Measurements from ENCODE around the gene ASCC1.
A peak's percentile ranks its signal among the peaks of the same experiment; 100 is the strongest.

ASCC1 gene

GRCh38 chr10:72080042-72080975, 135.8 kb downstream of the ASCC1 start:
- peak; percentile 61 for DNase-seq

DNA sequence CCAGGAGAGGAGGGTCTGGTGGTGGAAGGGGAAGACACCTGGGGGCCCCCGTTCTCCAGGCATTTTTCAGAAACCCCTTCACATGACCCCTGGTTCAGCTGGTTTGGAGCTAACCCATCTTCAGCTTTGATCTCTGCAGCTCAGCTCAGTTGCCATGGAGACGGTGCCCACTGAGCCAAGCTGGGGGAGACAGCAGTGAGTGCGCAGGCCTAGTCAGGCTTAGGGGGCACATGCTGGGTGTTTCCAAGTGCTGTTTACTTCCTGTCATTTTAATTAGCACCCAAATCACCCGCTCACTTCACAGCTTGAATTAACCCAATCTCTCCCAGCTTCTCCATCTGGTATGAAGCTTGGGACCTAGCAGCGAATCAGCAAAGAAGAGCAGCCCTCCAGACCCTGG, 136.7 kb downstream of the ASCC1 start:
- DNase-seq, result peak; percentile 83

DNA sequence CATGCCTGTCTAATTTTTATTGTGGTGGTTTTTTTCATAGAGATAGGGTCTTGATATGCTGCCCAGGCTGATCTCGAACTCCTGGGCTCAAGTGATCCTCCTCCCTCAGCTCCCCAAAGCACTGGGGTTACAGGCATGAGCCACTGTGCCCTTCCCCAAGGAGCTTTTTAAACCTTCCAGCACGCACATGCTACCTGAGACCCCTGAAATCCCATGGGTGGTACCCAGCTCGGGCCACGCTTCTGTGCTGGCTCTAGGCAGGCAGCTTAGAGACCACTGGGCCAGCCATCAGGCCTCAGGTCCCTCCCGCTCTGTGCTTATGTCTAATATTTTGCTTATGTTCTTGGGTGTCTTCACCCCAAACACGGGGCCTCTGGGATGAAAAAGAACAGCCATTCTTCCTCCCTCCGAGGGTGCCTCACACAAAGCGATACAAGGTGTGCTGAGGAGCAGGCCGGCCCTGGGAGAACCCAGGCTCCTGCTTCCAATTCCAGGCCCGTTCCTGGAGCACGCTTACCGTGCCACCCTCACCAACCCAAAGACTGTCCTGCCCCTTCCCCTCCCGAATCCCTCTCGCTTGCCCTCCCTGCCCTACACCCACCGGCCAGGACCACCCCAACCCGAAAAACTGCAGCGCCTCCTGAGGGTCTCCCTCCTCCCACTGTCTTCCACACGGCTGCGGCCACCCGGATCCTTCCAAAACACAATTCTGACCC, 138.6 kb downstream of the ASCC1 start:
- DNase-seq, result peak; percentile 53

GRCh38 chr10:72076756-72077155, 139.3 kb downstream of the ASCC1 start:
- DNase-seq, result peak; percentile 61

- DNase-seq, result peak; percentile 72
These were observed 140.5 kb downstream of the ASCC1 start for GRCh38 chr10:72075376-72076115.

DNA sequence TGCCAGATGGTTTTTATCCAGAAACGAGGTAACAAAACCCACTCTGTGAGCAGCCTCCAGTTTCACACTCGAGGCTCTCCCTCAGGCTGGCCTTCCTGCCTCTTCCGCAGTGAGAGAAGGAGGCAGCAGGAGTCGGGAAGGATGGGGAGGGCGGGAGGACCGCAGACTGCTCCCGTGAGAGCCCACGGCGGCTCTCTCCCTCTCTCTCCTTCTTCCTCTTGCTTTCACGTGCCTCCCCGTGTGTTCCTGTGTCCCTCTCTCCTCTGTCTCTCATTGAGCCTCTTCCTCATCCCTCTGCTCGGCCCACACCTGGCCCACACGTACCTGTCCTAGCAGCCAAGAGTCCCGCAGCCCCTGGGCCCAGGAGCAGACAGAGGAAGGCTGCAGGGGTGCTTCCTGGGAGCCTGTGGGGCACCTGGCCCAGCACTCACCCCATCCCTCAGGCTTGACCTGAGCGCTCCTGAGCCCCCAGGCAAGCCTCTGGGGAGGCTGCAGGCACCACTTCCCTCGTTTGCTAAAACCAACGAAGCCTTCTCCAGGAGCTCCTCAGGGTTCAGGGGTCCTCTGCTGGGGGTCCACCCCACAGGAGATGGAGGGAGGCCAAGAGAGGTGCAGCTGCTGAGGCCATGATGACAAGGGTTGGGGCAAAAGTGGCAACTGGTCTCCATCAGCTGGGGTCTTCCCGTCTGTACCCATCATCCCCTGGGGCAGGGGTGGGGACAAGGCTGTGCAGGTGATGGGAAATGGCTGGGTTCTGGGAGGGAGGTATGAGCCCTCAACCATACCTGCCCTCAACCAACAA, 141.3 kb downstream of the ASCC1 start:
- no peak for DNase-seq

- no peak for DNase-seq
These were observed 142.1 kb downstream of the ASCC1 start for GRCh38 chr10:72073708-72074573.

- DNase-seq, result no peak
These were observed 143.4 kb downstream of the ASCC1 start for GRCh38 chr10:72072639-72073038.

DNA sequence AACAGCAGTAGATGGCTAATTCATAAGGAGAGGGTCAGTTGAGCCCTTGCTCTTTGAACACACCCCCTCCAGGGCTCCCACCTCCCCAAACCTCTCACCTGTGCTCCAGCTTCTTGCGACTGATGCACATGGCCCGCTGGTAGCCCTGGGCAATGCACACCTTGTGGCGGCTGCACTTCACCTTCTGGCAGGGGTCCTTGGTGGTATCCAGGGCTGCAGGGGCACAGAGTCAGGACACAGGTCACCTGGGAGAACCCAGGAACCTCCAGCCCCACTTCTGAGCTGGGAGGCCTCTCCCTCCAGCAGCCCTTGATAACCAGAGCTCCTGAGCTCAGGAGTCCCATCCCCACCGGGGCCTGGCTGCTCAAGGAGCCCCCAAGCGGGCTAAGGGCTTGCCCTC, 144.0 kb downstream of the ASCC1 start:
- no peak for DNase-seq

DNA sequence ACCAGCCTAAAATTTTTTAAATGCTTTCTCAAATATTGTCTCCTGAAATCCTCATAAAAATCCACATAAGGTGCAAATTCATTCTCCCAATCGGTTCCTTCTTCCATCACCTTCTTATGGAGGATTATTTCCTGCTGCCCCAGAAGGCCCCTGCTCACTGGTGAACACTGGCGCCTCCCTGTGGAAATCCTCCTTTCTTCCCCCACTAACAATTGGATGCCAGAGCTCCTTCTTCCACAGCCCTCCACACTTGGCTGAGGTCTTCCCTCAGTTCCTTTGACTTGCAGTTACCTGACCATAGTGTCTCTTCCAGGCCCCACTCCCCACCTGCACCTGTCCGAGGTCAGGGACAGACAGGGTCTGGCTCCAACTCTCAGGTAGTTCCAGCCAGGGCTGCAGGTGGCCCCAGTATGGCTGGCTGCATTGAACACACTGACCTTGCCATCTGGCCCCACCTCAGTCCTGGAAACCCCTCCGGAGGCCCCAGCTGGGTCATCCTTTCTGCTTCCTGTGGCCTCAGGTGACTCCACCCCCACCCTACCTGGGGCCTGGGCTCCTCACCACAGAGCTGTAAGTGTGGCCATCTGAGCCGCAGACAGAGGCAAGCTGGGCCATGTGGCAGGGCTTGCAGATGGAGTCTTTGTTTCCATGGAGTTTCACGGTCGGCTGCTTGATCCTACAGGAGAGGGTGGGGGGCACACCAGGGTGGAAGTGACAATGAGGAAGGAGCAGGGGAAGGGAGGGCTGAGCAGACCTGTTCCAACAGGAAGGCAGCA, 146.1 kb downstream of the ASCC1 start:
- DNase-seq, result no peak

DNA sequence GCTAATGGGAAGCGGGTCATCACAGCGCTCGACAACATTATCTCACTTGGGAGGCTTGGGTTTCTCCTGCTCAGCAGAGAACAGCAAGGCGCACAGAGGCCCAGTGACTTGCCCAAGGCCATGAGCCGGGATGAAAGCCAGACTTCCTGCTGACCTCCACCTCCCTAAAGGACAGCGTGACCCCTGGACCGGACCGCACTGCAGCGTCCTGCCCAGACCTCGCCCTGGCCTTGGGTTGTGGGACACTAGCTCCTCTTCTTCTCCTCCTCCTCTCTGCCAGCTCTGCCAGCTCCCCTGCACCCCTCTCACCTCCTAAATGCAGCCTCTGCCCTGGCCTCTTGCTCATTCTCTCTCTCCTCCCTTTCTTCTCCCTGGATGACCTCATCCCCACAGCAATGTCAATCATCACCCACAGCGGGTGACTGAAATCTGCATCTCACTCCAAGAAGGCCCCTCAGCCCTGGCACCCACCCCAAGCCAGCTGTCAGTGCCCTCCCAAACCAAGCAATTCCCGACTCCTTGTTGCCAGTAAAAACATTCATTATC, 147.1 kb downstream of the ASCC1 start:
- DNase-seq, result no peak

GRCh38 chr10:72068126-72068765, 147.8 kb downstream of the ASCC1 start:
- DNase-seq, result no peak

- DNase-seq, result no peak
These were observed 148.5 kb downstream of the ASCC1 start for GRCh38 chr10:72067463-72068125.

DNA sequence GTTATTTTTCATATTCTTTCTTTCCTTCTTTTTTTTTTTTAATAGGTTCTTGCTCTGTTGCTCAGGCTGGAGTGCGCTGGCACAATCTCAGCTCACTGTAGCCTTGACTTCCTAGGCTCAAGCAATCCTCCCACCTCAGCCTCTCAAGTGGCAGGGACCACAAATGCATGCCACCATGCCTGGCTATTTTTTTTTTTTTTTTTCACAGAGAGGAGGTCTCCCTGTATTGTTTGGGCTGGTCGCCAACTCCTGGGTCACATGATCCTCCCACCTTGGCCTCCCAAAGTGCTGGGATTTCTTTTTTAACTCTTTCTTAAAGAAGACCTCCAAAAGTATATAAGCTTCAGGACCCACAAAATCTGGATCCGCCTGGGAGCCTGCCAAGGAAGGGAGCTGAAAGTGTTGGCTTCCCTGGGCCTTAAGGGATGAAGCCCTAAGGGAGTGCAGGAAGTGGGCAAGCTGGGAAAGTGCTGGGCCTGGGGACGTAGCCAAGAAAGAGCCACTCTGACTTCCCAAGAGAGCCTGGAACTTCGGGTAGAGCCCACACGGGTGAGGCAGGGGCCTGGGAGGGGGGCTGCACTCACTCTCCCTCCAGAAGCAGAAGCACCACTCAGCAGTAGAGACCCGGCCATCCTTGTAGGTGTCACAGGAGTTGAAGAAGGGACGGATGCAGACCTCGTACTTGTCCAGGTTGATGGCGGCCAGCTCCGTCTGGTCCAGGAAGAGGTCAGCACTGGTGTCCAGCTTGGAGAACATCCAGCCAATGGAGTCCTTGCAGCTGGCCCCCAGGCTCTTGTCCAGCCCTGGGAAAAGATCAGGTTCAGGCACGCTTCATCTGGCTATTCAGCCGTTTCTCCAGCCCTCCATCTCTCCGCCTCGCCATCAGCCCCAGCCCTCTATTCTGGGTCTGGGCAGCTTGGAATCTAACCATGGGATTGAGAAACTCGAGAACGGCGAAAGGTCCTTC, 149.5 kb downstream of the ASCC1 start:
- DNase-seq, result no peak

GRCh38 chr10:72065439-72066025, 150.5 kb downstream of the ASCC1 start:
- DNase-seq, result no peak

DNA sequence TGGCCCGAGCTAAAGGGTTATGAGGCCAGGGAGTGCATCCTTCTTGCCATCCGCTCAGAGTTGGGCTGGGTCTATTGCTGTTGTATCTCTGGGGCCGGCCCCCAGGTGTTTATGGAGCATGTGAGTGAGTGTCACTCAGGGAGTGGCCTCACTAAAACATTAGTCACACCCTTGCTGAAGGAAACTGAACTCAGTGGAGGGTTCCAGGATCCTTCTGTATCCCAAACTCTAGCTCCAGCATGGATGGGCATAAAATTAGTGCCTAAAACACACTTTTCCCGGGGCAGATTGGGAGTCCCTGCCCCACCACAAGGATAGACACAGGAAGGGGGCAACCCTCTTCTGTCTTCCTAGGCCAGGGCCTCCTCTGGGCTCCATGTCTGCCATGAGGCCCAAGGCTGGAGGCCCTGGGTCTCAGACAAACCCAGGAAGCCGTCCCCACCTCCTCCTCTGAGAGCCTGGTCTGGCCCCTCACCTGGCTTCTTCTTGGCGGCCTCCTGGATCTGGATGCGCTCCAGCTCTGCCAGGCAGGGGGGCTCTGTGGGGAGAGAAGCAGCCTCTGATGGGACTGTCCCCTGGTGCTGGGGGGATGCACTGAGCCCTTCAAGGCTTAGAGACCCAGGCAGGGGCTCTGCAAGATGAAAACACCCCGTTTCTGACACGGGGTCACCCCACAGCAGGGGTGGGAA, 152.2 kb downstream of the ASCC1 start:
- DNase-seq, result no peak

All from activated effector memory CD4-positive, alpha-beta T cell treated with anti-CD3 and anti-CD28 coated beads, Interleukin-2, amount 50 U/mL, for 16 hours (primary cell).